Measurements from ENCODE around the gene ITSN2. TPM values are rescaled to one million over a fixed set of nuclear protein-coding genes. Genes with fewer than 3 reads are reported as not detected.

The ITSN2 gene
- total RNA-seq, 2 donors from 2014 or later, result 38.2 to 38.5 TPM

- no peak for DNase-seq
- Histone ChIP-seq H3K27me3 (no peaks in the 10 kb centered on the region), H3K36me3 (no peaks in the 10 kb centered on the region), H3K27ac (no peak overlapping the region), H3K4me1 (no peaks in the 10 kb centered on the region), H3K9ac (ENCODE audit: low read depth in 2 of 2, low read length in 2 of 2) (no peak overlapping the region), H3K9me3 (no peaks in the 10 kb centered on the region), H3K4me3 (no peak overlapping the region)
- intact Hi-C loops (cut with DNase I), result no loop called here
- TF ChIP-seq CTCF (IDR thresholded peaks at IDR 0.05), result no peak
Observed at GRCh38 chr2:24241528-24241927, 118.8 kb downstream of the ITSN2 start.

- TF ChIP-seq CTCF (IDR thresholded peaks at IDR 0.05), result no peak
- Histone ChIP-seq H3K27ac (no peak overlapping the region), H3K9me3 (no peaks in the 10 kb centered on the region), H3K4me3 (no peak overlapping the region), H3K27me3 (no peaks in the 10 kb centered on the region), H3K4me1 (no peaks in the 10 kb centered on the region), H3K36me3 (no peaks in the 10 kb centered on the region), H3K9ac (ENCODE audit: low read depth in 2 of 2, low read length in 2 of 2) (no peak overlapping the region)
- no peak for DNase-seq
- intact Hi-C loops (cut with DNase I), result no loop called here
Observed at GRCh38 chr2:24239553-24239952, 120.8 kb downstream of the ITSN2 start.

- Histone ChIP-seq H3K27me3 (no peaks in the 10 kb centered on the region), H3K4me1 (no peaks in the 10 kb centered on the region), H3K36me3 (no peaks in the 10 kb centered on the region), H3K9ac (ENCODE audit: low read depth in 2 of 2, low read length in 2 of 2) (no peak overlapping the region), H3K9me3 (no peaks in the 10 kb centered on the region), H3K27ac (no peak overlapping the region), H3K4me3 (no peak overlapping the region)
- no peak for DNase-seq
- intact Hi-C loops (cut with DNase I), result no loop called here
- no peak for TF ChIP-seq CTCF (IDR thresholded peaks at IDR 0.05)
Observed at GRCh38 chr2:24238158-24238557, 122.2 kb downstream of the ITSN2 start.

- no peaks in the 10 kb centered on the region for H3K36me3 ChIP-seq
- intact Hi-C loops (cut with DNase I), result no loop called here
- H3K9me3 ChIP-seq, result no peaks in the 10 kb centered on the region
- no peaks in the 10 kb centered on the region for H3K27me3 ChIP-seq
- H3K9ac ChIP-seq (ENCODE audit: low read depth in 2 of 2, low read length in 2 of 2), result no peak overlapping the region
- TF ChIP-seq CTCF (IDR thresholded peaks at IDR 0.05), result no peak
- H3K4me3 ChIP-seq, result no peak overlapping the region
- H3K4me1 ChIP-seq, result no peaks in the 10 kb centered on the region
- no peak overlapping the region for H3K27ac ChIP-seq
- DNase-seq, result no peak
Observed at GRCh38 chr2:24237313-24237712, 123.0 kb downstream of the ITSN2 start.

GRCh38 chr2:24233321-24233720 is 127.0 kb downstream of the ITSN2 start:
- no peak for TF ChIP-seq CTCF (IDR thresholded peaks at IDR 0.05)
- Histone ChIP-seq H3K27me3 (no peaks in the 10 kb centered on the region), H3K4me1 (no peaks in the 10 kb centered on the region), H3K36me3 (no peaks in the 10 kb centered on the region), H3K27ac (no peak overlapping the region), H3K4me3 (no peak overlapping the region), H3K9me3 (no peaks in the 10 kb centered on the region), H3K9ac (ENCODE audit: low read depth in 2 of 2, low read length in 2 of 2) (no peak overlapping the region)
- DNase-seq, result no peak
- intact Hi-C loops (cut with DNase I), result no loop called here

GRCh38 chr2:24231461-24231881 is 128.9 kb downstream of the ITSN2 start:
- DNase-seq, result no peak
- no peaks in the 10 kb centered on the region for H3K4me1 ChIP-seq
- H3K27ac ChIP-seq, result no peak overlapping the region
- H3K9me3 ChIP-seq, result no peaks in the 10 kb centered on the region
- H3K9ac ChIP-seq (ENCODE audit: low read depth in 2 of 2, low read length in 2 of 2), result no peak overlapping the region
- intact Hi-C loops (cut with DNase I), result no loop called here
- TF ChIP-seq CTCF (IDR thresholded peaks at IDR 0.05), result no peak
- no peaks in the 10 kb centered on the region for H3K27me3 ChIP-seq
- no peak overlapping the region for H3K4me3 ChIP-seq
- no peaks in the 10 kb centered on the region for H3K36me3 ChIP-seq

Data from colonic mucosa (tissue), 4 donors.